GM12878 (cell line): Measurements from ENCODE around the gene E2F1. TPM values are rescaled to one million over a fixed set of nuclear protein-coding genes. Genes with fewer than 3 reads are reported as not detected.

Experiments
- ATAC-seq: fragments of 200-7000 bp; cut with Tn5 transposase; 3 replicates; pipeline ENCODE4 v1.9.1; 2020; ENCODE audit warnings: mild to moderate bottlenecking, moderate library complexity
- BruUV-seq: library from RNA; stranded (reverse); fragments of 400-500 nt; replicated peaks from 2 replicates; lab custom pipeline; 2021; lab: Mats Ljungman, UMichigan
- CTCF ChIA-PET: fragments of 300-600 bp; sonication (Branson Sonifier 250); formaldehyde crosslinking; extraction: SDS; loops from one replicate; lab custom pipeline; 2021; ENCODE audit warnings: inconsistent platforms; lab: Yijun Ruan, JAX
- POLR2A ChIA-PET: fragments of 350-600 bp; formaldehyde crosslinking; extraction: SDS; loops from one replicate; lab custom pipeline; 2021; ENCODE audit warnings: inconsistent platforms; lab: Charles Lee
- RAD21 ChIA-PET: fragments of 300-600 bp; sonication (Branson Sonifier 250); formaldehyde crosslinking; loops from one replicate; lab custom pipeline; 2023; ENCODE audit warnings: antibody characterized with exemption; ENCODE audit not compliant: unreplicated experiment; lab: Charles Lee
- SMC1A ChIA-PET: fragments of 300-600 bp; sonication (Branson Sonifier 250); formaldehyde crosslinking; loops from one replicate; lab custom pipeline; 2023; ENCODE audit not compliant: unreplicated experiment, uncharacterized antibody; lab: Charles Lee
- DNase-seq: peaks from one replicate; pipeline ENCODE4 v3.0.0-alpha.2; 2011; ENCODE audit warnings: low read depth, low spot score
- FAIRE-seq: peaks from 3 replicates; lab custom pipeline; 2011; peaks lifted over from hg19 to GRCh38; lab: Jason Lieb, UNC
- H2AFZ ChIP-seq: 2 replicates; pipeline ENCODE4 v1.6.0; 2011; ENCODE audit warnings: low read depth, low read length, control low read depth; ENCODE audit not compliant: control insufficient read depth
- H3K27ac ChIP-seq: 2 replicates; pipeline ENCODE4 v1.5.1; 2011; ENCODE audit warnings: control low read depth; ENCODE audit not compliant: control insufficient read depth, insufficient read depth
- H3K27me3 ChIP-seq, 2 experiments: replicated peaks in 1 of 2; 2 replicates each; pipeline versions ENCODE4 v1.6.0 to v1.6.1; 2011; ENCODE audit warnings: low read length in 1 of 2; ENCODE audit not compliant: control insufficient read depth in 2 of 2, insufficient read depth in 2 of 2
- H3K36me3 ChIP-seq, 2 experiments: 2 replicates each; pipeline ENCODE4 v1.5.1; 2011; ENCODE audit warnings: low read length in 1 of 2; ENCODE audit not compliant: control insufficient read depth in 2 of 2, insufficient read depth in 2 of 2
- H3K4me1 ChIP-seq: 2 replicates; pipeline ENCODE4 v1.6.1; 2011; ENCODE audit warnings: mild to moderate bottlenecking, low read length, moderate library complexity, mixed read lengths; ENCODE audit not compliant: control insufficient read depth, insufficient read depth
- H3K4me2 ChIP-seq: 2 replicates; pipeline ENCODE4 v1.6.0; 2011; ENCODE audit warnings: control low read depth; ENCODE audit not compliant: control insufficient read depth, insufficient read depth
- H3K4me3 ChIP-seq: fragments of 200-600 bp; sonication (generic); 2 replicates; pipeline ENCODE4 v1.5.1; 2016
- H3K79me2 ChIP-seq: 2 replicates; pipeline ENCODE4 v1.6.0; 2011; ENCODE audit warnings: low read length; ENCODE audit not compliant: control insufficient read depth, insufficient read depth
- H3K9ac ChIP-seq: 2 replicates; pipeline ENCODE4 v1.8.0; 2011; ENCODE audit warnings: low read length, control low read depth, mixed read lengths; ENCODE audit not compliant: control insufficient read depth, insufficient read depth
- H3K9me3 ChIP-seq: replicated peaks from 3 replicates; pipeline ENCODE4 v1.5.1; 2011; ENCODE audit warnings: mild to moderate bottlenecking, low read length; ENCODE audit not compliant: control insufficient read depth, insufficient read depth
- H4K20me1 ChIP-seq: 2 replicates; pipeline ENCODE4 v1.6.0; 2011; ENCODE audit not compliant: control insufficient read depth, insufficient read depth
- CEBPB ChIP-seq, 2 experiments: fragments of 150-350 bp in 1 of 2; IDR thresholded peaks; 2 replicates each; pipeline ENCODE4 v1.6.1; 2012 to 2014; ENCODE audit warnings: low read depth in 2 of 2, low read length in 2 of 2, borderline replicate concordance in 1 of 2, inconsistent platforms in 1 of 2
- FOS ChIP-seq: IDR thresholded peaks from 3 replicates; pipeline ENCODE4 v1.6.1; 2011; ENCODE audit warnings: borderline replicate concordance; ENCODE audit not compliant: insufficient read length; ENCODE audit errors: extremely low read depth
- NR2F1 ChIP-seq: fragments of 450-650 bp; conservative IDR thresholded peaks from 2 replicates; pipeline ENCODE4 v1.6.1; 2017; ENCODE audit warnings: mild to moderate bottlenecking
- PML ChIP-seq: IDR thresholded peaks from 2 replicates; pipeline ENCODE4 v1.6.1; 2012; ENCODE audit warnings: low read length, inconsistent platforms
- SKIL ChIP-seq: fragments of 450-650 bp; IDR thresholded peaks from 2 replicates; pipeline ENCODE4 v1.6.1; 2017; ENCODE audit warnings: mild to moderate bottlenecking, low read depth, inconsistent platforms; ENCODE audit not compliant: poor library complexity, severe bottlenecking
- SRF ChIP-seq, 2 experiments: IDR thresholded peaks; 2 replicates each; pipeline ENCODE4 v1.6.1; 2011; ENCODE audit warnings: low read depth in 2 of 2, low read length in 2 of 2, mild to moderate bottlenecking in 1 of 2, moderate library complexity in 1 of 2
- STAT1 ChIP-seq: fragments of 450-650 bp; conservative IDR thresholded peaks from 2 replicates; pipeline ENCODE4 v1.6.1; 2014; ENCODE audit warnings: antibody characterized with exemption, mild to moderate bottlenecking
- TCF12 ChIP-seq: IDR thresholded peaks from 2 replicates; pipeline ENCODE4 v1.6.1; 2011; ENCODE audit warnings: low read depth, mild to moderate bottlenecking, low read length
- ZNF207 ChIP-seq: fragments of 450-650 bp; IDR thresholded peaks from 2 replicates; pipeline ENCODE4 v1.6.1; 2014; ENCODE audit warnings: antibody characterized with exemption, mild to moderate bottlenecking, borderline replicate concordance
- WGBS: methylation state at CpG from one replicate; pipeline ENCODE4 v1.1.6; 2016; ENCODE audit warnings: low lambda C conversion rate; ENCODE audit not compliant: insufficient replicate concordance, insufficient coverage; ENCODE audit errors: missing lambda C conversion rate; 5-methylcytosine and 5-hydroxymethylcytosine counted together
- in situ Hi-C: fragments of 300-500 bp; cut with MboI; formaldehyde crosslinking; loops from 9 replicates; pipeline ENCODE4 v1.14.3; 2018; ENCODE audit warnings: mixed read lengths
- intact Hi-C: fragments of 100-400 bp; cut with micrococcal nuclease; formaldehyde crosslinking; loops from one replicate; pipeline ENCODE4 v1.14.2; 2022; ENCODE audit not compliant: unreplicated experiment
- polyA plus RNA-seq, 11 experiments: library from polyadenylated mRNA; depleted of rRNA in 4 of 11; unstranded in 6 of 11; stranded (reverse) in 5 of 11; fragments of >200 nt; fragmentation: Nextera tagmentation in 4 of 11; fragmentation: Illumina TruSeq in 1 of 11; extraction: Ambion mirVana in 4 of 11; extraction: Trizol in 1 of 11; gene quantifications; 1 replicate in 1 of 11; 2 replicates in 10 of 11; pipeline versions ENCODE4 v1.2.1 to v1.2.3, GENCODE V29; 2011 to 2016; ENCODE audit warnings: inconsistent platforms in 2 of 11, missing spikeins in 2 of 11, low read depth in 1 of 11
- total RNA-seq, 4 experiments: library from RNA; depleted of rRNA in 3 of 4; stranded (reverse); fragments of >200 nt in 3 of 4; fragmentation: Illumina TruSeq in 1 of 4; extraction: Trizol in 1 of 4; gene quantifications; 2 replicates each; pipeline versions ENCODE4 v1.2.1 to v1.2.3, GENCODE V29; 2013 to 2021

The E2F1 gene
- total and polyA plus RNA-seq, 10 of the 15 experiments (the other 5 are each of a cell fraction or from before 2014, with no cell fraction given) = 0.29 to 50.2 (median 19.7) TPM

GRCh38 chr20:33721391-33722140 lies 35.4 kb upstream of the E2F1 start:
- 86% methylated on average over 11 of the region's 11 CpGs for WGBS

More at GRCh38 chr20:33721391-33722140, 35.4 kb upstream of the E2F1 start:
- H3K79me2 ChIP-seq = peaks cover 5% of the 10 kb centered on the region
- H3K4me1 ChIP-seq = peaks cover 9% of the 10 kb centered on the region
- H4K20me1 ChIP-seq = no peaks in the 10 kb centered on the region
- RAD21 ChIA-PET = interaction anchor here (1.0 kb wide), 1 partner anchor 118 kb away, joined by 3 read pairs; no protein-coding TSS in a partner anchor
- FAIRE-seq (no peak), DNase-seq (no peak), ATAC-seq (no peak)
- H3K4me2 ChIP-seq = no peak overlapping the region
- H3K4me3 ChIP-seq = no peak overlapping the region
- H3K27ac ChIP-seq = no peak overlapping the region
- SMC1A ChIA-PET = no interaction called here
- no peaks in the 10 kb centered on the region for H3K27me3 ChIP-seq
- no peaks in the 10 kb centered on the region for H3K9me3 ChIP-seq
- H2AFZ ChIP-seq = no peak overlapping the region
- CTCF ChIA-PET = interaction anchor here (0.8 kb wide), 1 partner anchor 68 kb away, joined by 4 read pairs; no protein-coding TSS in a partner anchor
- TF ChIP-seq FOS (no peak), SKIL (no peak), SRF (IDR thresholded peaks at IDR 0.05; ENCODE audit: low read depth in 2 of 2, low read length in 2 of 2) (no peak), NR2F1 (no peak), PML (no peak), TCF12 (no peak), ZNF207 (no peak), CEBPB (IDR thresholded peaks at IDR 0.05; ENCODE audit: borderline replicate concordance in 1 of 2, low read depth in 2 of 2, low read length in 2 of 2) (no peak), STAT1 (no peak)
- BruUV-seq = no TSS peak
- intact Hi-C loops (no loop called here), in situ Hi-C loops (no loop called here)
- H3K36me3 ChIP-seq = no peaks in the 10 kb centered on the region
- no peak overlapping the region for H3K9ac ChIP-seq
- POLR2A ChIA-PET = no interaction called here
